ENCODE measurements around the gene TPST2.

The TPST2 gene

GRCh38 chr22:26564672-26565071, 25.3 kb downstream of the TPST2 start:
- DNase-seq, result no peak
- intact Hi-C loops (cut with DNase I), result no loop called here

- DNase-seq, result no peak
- intact Hi-C loops (cut with DNase I), result no loop called here
Measured at GRCh38 chr22:26564181-26564580, 25.8 kb downstream of the TPST2 start.

- DNase-seq, result no peak
- intact Hi-C loops (cut with DNase I), result no loop called here
Measured at GRCh38 chr22:26563022-26563421, 26.9 kb downstream of the TPST2 start.

GRCh38 chr22:26561756-26562417, 28.0 kb downstream of the TPST2 start:
- peak in 25 of 42 donors; percentile 10 to 58 (median 27) for DNase-seq
- intact Hi-C loops (cut with DNase I), result no loop called here

DNA sequence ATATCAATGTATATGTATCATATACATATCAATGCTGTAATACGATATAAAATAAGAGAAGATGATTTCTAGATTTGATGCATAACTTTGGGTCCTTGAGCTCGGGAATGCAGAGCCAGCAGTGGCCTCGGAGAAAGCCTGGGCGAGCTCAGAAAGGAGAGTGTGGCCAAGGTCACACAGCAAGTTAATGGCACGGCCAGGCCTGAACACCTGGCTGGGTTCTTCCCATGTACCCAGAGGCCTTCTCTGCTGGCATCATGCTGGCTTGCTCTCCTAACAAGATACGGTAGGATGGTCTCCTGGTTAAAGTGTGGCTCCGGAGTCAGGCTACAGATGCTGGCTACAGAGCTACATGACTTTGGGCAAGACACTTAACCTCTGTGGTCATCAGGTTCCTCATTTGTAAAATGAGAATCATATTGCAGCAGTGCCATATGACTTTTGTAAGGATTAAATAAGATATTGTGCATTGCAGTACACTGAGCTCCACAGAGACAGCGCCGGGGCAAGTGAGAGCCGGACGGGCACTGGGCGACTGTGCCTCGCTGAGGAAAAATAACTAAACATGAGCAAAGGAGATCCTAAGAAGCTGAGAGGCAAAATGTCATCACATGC, 29.9 kb downstream of the TPST2 start:
- DNase-seq, result no peak
- intact Hi-C loops (cut with DNase I), result no loop called here

DNA sequence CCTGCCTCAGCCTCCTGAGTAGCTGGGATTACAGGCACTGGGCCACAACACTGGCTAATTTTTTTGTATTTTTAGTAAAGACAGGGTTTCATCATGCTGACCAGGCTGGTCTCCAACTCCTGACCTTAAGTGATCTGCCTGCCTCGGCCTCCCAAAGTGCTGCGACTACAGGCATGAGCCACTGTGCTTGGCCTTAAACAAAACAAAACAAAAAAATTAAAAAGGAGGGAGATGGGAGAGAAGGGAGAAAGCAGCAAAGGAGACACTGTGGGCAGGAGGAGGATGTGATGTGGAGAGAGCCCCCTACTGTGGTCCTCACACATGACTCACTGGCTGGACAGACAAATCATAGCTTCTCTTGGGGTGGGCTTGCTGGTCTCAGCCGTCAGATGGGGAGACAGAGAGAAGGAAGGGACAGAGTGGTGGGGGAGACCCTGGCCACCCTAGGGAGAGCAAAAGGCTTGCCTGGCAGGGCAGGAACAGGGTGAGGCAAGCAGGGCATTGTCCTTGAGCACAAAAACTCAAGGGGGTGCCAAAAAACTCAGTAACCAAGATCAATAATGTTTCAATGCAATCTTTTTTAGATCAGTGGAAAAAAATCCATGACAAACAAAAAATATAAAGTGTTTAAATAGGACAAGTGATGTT, 31.6 kb downstream of the TPST2 start:
- DNase-seq, result no peak
- intact Hi-C loops (cut with DNase I), result no loop called here

DNA sequence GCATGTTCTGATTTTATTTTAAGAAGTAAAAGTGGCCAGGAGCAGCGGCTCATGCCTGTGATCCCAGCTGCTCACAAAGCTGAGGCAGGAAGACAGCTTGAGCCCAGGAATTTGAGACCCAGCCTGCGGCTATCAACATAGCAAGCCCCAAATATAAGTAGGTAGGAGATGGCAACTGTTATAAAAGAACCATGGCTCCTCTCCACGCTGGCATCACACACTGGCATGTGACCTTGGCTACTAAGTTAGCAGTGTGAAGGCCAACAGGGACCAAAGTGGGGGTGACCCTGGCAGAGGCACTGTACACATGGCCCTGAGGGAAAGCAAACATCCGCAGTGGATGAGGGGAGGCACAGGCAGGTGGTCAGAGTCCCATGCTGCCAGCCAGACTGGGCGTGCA, 33.0 kb downstream of the TPST2 start:
- intact Hi-C loops (cut with DNase I), result no loop called here
- no peak for DNase-seq

- intact Hi-C loops (cut with DNase I), result no loop called here
- peak in 3 of 42 donors; percentile 24 to 43 (median 32) for DNase-seq
Measured at GRCh38 chr22:26555478-26555877, 34.5 kb downstream of the TPST2 start.

- intact Hi-C loops (cut with DNase I), result no loop called here
Measured at GRCh38 chr22:26554956-26555355, 35.0 kb downstream of the TPST2 start.

DNA sequence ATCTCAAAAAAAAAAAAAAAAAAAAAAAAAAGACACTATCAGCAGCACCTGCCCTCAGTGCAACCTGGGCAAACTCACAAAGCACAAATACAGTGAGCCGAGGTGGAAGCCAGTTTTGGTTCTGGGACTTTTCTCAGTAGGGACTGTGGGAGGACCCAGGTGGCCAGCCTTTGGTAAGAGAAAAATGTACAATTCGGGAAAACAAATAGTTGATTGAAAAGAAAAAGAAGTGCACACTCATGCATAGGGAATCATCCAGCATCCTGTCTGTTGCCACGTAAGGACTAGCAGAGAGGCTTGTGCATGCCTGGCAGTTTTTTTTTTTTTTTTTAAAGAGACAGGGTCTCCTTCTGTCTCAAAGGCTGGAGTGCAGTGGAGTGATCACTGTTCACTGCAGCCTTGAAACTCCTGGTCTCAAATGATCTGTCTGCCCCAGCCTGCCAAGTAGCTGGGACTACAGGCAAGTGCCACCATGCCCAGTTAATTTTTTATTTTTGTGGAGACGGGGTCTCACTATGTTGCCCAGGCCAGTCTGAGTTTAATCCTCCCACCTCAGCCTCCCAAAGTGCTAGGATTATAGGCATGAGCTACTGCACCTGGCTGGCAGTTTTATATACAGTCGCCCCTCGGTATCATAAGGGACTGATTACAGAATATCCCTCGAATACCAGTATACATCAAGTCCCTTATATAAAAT, 36.7 kb downstream of the TPST2 start:
- intact Hi-C loops (cut with DNase I), result no loop called here
- no peak for DNase-seq

More at GRCh38 chr22:26554956-26555355, 35.0 kb downstream of the TPST2 start:
- DNase-seq, result no peak

DNA sequence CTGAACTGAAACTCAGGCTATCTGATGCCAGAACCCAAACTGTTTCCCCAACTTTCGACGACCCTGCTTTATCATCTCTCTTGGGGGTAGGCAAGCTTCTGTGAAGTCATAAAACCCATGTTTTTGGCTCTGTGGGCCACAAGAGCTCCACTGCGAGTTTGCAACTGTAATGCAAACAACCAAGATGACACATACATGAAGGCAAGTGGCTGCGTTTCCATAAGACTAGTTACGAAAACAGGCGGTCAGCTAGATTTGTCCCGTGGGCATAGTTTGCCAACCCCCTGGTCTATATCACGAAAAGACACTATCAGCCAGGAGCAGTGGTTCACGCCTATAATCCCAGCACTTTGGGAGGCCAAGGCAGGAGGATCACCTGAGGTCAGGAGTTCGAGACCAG, 37.5 kb downstream of the TPST2 start:
- DNase-seq, result no peak
- intact Hi-C loops (cut with DNase I), result no loop called here

DNA sequence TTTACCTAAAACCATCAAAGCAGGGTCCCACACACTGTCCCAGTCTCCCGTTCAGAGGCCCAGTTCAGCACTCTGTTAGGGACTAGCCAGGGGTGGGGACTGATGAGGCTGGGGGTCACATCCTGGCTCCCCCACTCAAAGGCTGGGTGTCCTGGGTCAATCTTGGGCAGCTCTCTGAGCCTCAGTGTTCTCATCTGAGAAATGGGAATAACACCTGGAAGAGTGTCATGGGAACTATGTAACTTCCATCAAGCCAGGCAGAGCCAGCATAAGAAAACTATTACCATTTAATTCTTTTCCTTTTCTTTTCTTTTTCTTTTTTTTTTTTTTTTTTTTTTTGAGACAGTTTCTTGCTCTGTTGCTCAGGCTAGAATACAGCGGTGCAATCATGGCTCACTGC, 38.4 kb downstream of the TPST2 start:
- DNase-seq, result no peak
- intact Hi-C loops (cut with DNase I), result no loop called here

GRCh38 chr22:26550498-26551033, 39.4 kb downstream of the TPST2 start:
- peak in 33 of 42 donors; percentile 3 to 72 (median 36) for DNase-seq
- intact Hi-C loops (cut with DNase I), result no loop called here

DNA sequence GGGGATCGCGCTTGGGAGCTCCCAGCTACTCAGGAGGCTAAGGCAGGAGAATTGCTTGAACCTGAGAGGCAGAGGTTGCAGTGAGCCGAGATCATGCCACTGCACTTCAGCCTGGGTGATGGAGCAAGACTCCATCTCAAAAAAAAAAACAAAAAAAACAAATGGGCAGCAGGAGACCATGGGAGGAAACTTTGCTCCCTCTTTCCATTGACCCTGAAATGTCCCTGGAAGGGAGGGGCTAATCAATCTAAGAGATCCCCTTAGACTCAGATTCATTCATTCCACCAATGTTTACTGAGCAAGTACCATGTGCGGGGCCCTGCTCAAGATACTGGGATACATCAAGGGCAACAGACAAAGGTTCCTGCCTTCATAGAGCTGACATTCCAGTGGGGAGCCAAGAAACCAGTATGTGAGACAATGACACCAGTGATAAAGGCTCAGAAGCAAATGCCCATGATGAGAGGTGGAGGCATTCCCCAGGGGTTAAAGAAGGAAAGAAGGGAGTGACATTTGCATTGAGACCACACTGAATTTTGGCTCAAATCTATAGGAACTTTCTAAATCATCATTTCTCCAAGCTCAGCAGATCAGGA, 39.9 kb downstream of the TPST2 start:
- intact Hi-C loops (cut with DNase I), result no loop called here

GRCh38 chr22:26548984-26549383, 40.9 kb downstream of the TPST2 start:
- intact Hi-C loops (cut with DNase I), result no loop called here
- no peak for DNase-seq

More for the DNA sequence above, 39.9 kb downstream of the TPST2 start:
- DNase-seq, result no peak

DNA sequence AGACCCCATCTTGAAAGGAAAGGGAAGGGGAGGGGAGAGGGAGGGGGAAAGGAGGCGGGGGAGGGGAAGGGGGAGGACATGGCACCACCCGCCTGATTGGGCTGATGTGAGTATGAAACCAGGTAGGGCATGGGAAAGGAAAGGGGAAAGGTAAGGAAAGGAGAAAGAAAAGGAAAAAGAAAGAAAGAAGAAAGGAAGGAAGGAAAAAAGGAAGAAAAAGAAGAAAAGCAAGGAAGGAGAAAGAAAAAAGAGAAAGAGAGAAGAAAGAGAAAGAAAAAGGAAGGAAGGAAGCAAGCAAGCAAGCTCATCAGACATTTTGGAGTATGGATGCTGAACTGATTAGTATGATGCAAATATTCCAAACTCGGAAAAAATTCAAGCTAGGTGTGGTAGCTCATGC, 41.6 kb downstream of the TPST2 start:
- intact Hi-C loops (cut with DNase I), result no loop called here

DNA sequence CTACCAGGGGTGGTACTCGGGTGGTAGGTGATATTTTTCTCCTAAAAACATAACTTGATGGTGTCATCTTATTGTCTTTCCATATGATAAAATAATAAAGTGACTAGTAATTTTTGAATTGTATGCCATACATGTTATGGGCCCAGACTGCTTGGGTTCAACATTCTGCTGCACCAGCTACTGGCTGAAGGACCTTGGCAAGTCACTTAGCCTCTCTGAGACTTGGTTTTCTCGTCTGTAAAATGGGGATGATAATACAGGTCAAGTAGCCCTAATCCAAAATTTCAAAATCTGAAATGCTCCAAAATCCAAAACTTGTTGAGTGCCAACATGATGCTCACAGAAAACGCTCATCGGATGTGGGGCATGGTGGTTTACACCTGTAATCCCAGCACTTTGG, 42.1 kb downstream of the TPST2 start:
- intact Hi-C loops (cut with DNase I), result no loop called here
- no peak for DNase-seq

More for the DNA sequence above, 41.6 kb downstream of the TPST2 start:
- DNase-seq, result no peak

GRCh38 chr22:26547426-26547825, 42.5 kb downstream of the TPST2 start:
- intact Hi-C loops (cut with DNase I), result no loop called here
- no peak for DNase-seq

DNA sequence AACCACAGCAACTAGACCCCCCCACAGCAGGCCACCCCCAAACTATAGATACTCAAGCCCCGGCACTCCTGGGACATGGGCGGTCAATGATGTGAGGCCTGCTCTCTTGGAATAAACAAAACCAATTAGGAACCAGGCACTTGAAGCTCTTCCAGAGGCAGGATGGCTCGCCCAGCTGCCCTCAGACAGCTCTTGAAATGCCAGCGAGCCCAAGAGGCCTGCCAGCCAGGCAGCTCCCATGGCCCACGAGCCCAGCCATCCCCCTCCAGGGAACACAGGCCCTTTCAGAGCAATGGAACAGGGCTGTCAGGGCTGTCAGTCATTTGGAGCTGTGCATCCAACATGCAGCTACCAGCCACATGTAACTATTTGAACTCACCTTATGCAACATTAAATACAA, 43.6 kb downstream of the TPST2 start:
- intact Hi-C loops (cut with DNase I), result no loop called here
- DNase-seq, result peak in 26 of 42 donors; percentile 15 to 70 (median 40)

Measured in head of caudate nucleus (tissue), 42 donors.